GOT3 (cell line): Measurements from ENCODE around the gene CNTNAP2.

Experiments used
- DNase-seq: peaks from one replicate; lab custom pipeline; 2025; ENCODE audit warnings: mixed read lengths; lab: John Stamatoyannopoulos, UW

Gene CNTNAP2

DNA sequence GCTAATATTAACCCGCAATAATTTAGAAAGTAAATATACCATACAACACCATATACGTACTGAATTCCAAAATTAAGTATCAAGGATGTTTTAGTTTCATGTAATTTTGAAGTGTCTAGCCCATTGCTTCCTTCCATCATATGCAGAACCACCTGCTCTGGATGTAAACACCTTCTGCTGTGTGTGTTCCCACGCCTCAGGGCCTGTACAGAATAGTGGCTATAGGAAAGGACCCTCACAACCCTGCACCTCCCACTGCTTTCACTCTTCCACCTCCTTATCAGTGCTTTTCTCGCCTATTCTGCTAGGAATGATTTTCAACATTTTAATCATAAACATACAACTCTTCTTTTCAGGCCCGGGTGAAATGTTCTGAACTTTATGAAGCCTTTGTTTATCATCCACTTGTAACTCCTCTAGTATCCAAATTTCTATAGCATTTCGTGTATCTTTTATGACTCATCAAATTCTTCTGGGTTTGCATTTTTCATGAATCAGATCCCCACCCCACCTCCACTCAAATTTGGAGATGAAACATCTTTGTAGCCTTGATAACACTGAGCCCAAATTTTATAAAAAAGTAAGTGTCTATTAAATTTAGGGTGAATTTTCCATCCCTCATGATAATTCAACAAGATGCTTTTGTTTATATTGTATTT lies 1367.2 kb downstream of the CNTNAP2 start:
- DNase-seq, result no peak

DNA sequence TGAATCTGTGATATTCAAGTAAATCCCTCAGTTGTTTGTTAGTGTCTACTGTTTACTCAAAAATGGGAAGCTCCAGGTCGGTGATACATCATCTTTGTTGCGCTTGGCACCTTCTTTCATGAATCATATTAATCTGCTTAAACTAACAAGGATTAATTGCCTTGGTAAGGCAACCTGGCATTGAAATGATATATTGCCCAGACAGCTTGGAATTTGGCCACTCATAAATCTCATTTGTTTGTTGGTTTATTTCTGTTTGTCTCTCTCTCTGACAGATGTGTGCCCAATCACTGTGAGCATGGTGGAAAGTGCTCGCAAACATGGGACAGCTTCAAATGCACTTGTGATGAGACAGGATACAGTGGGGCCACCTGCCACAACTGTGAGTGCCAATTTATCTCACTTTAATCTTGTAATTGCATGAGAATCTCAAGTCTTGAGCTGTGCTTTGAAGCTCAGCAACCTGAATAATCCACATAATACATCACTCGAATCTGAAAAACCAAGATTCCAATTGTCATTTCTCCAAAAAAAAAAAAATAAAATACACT lies 1369.1 kb downstream of the CNTNAP2 start:
- DNase-seq, result no peak

DNA sequence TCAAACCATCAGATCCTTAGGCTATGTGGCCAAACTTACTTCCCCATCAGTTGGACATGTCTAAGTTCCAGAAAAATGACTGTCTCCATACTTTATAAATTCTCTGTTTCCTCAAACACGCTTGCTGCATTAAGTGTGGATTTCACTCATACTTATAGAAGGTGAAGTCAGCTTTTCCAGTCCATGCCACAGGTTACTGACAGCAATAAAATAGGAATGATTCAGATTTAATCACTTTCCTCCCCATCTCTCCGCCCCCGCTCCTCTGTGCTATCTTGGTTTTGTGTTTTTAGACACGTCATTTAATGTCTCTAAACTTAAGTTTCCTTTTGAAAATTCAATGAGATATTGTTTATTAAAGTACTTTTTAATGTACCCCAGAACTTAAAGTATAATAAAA lies 1376.0 kb downstream of the CNTNAP2 start:
- DNase-seq, result no peak

DNA sequence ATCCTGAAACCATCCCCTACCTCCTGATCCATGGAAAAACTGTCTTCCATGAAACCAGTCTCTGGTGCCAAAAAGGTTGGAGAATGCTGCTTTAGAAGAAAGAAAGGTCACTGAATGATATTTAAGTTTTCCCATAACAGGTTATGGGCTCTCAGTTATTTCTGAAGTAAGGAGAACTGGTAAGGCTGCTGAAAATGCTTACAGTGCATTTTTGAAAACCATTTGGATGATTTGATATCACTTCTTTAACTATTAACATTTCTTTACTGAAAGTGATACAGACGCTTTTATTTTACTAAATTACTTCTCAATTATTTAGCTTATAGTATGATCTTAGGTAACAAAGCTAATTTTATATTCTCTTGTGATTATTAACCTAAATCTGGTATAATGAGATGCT lies 1379.6 kb downstream of the CNTNAP2 start:
- DNase-seq, result no peak

DNA sequence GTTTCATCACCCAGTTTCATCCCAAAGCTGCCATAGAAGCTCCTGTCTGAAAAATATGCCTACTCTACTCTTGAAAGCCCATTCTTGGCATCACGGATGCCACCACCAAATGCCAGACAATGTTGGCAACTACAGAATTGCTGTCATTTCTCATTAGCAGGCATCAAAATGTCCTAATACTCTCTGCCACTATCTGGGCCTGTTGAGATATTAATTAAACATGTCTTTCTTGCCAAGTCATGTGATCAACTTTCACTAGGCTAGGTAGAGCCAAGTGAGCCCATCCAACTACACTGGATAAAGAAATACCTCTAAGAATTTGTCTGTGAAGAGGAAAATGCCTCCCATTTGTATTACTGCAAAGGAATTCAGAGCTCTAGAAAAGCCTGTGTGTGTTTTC lies 1380.6 kb downstream of the CNTNAP2 start:
- DNase-seq, result no peak

DNA sequence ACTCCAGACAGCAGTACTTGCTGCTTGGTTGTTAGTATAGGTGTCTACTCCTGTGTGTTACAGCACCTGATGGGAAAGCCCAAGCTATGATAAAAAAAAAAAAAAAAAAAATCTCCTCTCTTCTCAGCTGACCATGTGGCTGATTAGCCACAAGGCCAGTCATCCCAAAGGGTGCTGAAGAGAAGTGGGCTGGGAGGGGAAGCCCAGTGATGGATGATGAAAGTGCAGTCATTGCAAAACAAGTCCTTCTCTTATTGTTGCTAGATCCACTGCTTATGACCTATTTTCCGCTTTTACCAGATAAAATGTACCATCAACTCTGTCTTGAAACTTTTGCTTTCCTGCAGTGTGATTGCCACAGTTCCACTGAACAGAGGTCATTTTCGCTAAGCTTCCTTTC lies 1381.5 kb downstream of the CNTNAP2 start:
- no peak for DNase-seq

DNA sequence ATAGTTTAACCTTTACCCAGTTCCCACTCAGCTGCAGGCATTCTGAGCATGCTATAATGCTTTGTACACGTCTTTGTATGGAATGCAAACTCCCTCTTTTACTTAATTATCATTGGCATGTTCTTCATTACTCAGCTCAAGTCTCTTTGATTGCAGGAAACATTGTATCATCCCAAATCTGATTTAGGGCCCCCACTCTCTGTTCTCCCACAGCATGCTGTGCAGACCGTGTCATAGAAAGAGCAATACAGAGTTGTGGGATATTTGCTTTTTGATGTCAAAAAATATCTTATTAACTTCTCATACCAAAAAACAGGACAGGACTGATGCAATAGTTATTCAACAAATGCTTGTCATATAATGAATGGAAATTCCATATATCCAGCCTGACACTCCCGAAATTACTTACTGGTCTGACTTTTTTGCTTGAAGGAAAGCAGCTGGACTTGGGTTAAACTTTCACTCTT lies 1392.5 kb downstream of the CNTNAP2 start:
- DNase-seq, result no peak

DNA sequence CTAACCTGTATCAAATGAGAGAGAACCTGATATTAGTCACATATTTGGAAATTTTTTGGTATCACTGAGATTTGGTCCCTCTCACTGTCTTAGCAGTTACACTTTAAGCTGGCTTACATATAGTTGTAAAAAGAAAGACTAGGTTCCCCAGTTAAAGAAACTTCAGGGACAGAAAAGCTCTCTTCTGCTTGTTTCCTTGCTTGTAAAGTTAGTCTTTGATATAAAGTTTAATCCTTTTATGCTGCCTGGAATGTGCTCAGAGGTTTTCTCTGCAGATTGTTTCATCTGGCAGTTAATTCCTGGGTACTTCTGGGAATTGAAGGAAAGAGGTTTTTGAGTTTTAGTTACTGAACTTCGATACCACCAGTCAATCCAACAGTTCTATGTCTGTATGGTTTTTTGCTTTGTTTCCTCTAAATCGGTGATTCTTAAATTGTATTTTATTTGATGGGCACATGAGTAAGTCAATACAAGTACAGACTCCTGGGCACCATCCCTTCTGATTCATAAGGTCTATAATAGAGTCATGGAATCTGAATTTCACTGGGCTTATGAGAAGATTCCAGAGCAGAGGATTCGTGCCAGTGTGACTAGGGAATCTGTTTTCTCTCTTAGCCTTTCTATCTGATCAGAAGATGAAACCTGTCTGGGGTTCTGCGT lies 1393.1 kb downstream of the CNTNAP2 start:
- no peak for DNase-seq

DNA sequence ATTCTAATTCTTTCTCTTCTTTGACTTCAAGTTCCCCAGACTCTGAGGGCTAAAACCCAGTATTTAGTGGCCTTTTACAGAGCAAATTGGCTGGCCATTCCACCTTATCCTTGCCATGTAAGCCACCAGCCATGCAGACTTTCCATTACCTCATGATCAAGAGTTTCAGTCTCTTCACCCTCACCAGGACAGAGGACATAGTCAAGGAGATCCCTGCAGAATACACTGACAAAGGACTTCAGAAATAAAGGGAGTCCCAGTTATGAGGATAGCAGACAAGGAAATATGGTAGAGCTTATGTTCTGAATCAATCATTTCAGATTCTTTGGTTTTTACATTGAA lies 1393.6 kb downstream of the CNTNAP2 start:
- no peak for DNase-seq

DNA sequence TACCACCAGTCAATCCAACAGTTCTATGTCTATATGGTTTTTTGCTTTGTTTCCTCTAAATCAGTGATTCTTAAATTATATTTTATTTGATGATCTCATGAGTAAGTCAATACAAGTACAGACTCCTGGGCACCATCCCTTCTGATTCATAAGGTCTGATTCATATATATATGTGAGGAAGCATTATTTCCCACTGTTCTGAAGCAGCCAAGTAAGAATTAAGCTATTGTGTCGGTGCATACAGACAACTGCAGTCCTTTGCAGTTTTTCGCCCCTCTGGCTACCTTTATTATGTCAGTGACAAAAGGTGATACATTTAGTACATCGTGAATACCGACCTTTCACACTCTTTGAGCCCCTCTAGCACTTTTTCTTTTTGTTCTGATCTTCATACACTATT lies 1394.3 kb downstream of the CNTNAP2 start:
- no peak for DNase-seq

DNA sequence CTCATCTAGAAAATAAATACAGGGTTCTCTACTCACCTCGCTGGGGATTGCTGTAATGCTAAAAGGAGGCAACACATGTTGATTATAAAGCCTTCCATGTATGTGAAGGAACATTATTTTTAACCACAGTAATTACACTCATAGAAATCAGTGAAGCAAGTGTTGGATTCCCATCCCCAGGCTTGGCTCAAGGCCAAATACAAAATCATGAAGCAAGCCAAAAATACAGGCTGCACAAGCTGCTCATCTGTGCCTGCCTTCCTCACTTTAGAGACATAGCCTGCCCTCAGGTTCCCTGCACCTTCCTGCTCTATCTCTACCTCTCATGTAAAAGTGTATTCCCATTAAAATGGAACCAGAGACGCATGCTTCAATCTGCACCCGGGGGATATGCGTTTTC lies 1396.8 kb downstream of the CNTNAP2 start:
- DNase-seq, result no peak

DNA sequence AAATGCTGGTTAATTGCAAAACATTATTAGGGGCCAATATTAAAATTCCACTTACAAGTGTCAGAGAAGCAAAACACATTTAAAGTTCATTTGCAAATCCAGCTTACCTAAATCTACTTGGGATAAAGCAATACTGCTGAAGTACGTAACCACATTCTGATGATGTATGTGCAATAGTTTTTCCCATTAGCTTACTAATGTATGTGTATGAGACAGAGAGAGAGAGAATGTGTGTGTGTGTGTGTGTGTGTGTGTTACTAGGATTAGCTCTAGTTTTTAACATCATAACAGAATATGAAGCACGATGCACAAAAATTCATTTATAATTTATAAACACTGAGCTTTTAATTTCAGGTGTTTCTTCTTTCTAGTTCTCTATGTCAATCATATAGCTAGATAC lies 1399.8 kb downstream of the CNTNAP2 start:
- DNase-seq, result no peak

DNA sequence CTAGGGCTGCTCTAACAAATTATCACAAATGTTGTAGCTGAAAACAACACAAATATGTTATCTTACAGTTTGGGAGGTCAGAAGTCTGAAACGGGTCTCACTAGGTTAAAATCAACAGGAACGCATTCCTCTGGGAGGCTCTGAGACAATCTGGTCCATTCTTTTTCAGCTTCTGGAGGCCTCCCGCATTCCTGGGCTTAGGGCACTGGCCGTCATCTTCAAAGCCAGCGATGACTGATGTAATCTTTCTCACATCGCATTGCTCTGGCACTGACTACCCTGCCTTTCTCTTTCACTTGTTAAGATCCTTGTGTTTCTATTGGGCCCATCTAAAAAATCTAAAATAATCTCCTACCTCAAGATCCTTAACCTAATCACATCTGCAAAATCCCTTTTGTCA lies 1402.5 kb downstream of the CNTNAP2 start:
- DNase-seq, result no peak

DNA sequence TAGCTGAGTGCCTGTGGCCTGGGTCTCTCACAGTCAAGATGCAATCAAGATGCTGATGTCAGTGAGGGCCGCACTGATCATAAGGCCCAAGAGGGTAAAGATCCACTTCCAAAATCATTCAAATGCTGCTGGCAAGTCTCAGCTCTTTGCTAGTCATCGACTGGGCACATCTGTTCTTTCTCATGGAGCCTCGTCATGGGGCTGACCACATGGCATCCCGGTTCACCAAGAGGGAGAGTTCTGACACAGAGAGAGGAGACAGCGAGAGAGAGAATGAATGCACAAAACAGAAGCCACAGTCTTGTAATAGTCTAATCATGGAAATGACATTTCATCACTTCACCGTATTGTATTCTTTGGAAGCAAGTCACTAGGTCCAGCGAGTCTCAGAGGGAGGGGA lies 1406.5 kb downstream of the CNTNAP2 start:
- no peak for DNase-seq

DNA sequence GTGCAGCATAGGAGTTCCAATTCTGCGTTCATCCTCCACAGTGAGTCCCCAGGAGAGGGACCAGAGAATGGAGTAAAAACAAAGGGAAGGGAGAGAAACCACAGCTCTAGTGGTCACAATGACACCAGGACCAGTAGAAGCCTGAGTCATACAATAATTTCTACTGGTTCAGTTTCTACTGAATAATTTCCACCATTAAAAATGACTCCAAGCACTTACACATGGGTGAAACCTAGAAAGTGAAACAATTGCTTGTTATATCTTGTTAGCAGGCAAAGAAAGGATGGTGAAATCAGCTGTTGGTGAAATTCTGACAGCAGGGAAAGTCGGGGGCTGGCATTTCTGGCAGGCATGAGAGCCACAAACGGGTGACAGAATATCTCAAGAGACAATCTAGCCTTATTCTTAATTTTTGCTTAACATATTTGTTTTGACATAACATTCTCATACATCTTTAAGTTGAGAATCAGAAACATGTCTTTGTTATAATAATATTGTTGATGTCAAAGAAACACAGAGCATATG lies 1408.2 kb downstream of the CNTNAP2 start:
- DNase-seq, result no peak

DNA sequence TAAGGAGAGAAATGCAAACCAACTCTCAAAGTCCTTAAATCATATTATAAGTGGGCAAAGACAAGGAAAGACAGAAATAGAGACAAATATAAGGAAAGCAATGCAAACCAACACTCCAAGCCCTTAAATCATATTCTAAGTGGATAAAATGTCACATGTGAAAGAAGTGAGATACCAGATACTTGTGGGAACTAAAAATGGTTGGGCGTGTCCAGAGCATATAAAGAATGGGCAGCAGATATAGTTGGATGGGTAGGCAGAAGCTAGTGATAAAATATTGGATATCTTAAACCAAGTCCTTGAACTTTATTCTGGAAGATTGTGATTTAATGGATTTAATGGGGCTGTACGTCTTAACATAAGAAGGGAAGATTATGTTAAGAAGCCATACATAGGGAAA lies 1408.7 kb downstream of the CNTNAP2 start:
- no peak for DNase-seq

DNA sequence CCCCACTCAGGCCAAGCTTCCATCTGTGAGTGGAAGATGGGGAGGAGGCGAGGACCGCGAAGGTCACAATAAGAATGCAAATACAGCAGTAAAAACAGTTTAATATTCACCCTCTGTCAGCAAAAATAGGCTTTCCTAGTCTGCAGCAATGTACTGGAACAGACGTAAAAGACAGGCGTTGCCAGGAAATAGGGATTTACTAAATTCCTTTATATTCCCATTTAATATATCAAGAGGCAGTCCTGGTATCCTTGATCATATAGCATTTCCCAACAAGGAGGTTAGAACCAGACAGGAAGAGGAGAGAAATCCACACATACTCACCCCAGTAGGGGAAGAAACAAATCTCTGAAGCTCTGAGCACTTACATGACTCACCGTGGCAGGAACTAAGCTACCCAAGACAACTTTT lies 1419.1 kb downstream of the CNTNAP2 start:
- DNase-seq, result no peak

DNA sequence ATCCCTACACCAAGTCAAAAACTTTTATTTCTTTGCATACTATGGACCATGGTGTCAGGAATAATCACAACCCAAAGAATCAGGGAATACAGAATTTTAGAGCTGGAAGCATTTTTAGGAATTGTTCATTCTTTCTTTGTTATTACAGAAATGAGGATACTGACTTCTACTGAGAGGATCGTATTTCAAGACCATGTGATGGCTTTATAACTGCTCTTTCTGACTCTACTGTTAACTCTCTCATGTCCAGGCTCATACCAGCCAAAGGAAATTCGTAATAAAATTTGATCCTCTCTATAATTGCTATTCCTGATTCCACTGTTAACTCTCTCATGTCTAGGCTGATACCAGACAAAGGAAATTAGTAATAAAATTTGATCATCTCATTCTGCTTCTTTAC lies 1423.1 kb downstream of the CNTNAP2 start:
- no peak for DNase-seq

DNA sequence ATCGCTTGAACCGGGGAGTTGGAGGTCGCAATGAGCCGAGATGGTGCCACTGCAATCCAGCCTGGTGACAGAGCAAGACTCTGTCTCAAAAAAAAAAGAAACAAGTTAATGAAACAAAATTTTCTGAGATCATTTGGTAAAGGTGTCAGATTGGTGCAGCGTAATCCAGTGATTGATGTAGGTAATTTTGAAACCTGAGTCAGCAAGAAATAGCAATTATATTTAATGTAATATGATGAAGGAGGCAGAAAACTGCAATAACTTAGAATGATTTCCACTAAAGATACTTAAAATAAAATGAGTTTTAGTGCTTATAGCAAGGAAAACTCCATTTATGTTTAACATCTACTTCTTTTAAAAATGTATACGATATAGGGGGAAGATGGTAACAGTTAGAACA lies 1424.1 kb downstream of the CNTNAP2 start:
- no peak for DNase-seq

DNA sequence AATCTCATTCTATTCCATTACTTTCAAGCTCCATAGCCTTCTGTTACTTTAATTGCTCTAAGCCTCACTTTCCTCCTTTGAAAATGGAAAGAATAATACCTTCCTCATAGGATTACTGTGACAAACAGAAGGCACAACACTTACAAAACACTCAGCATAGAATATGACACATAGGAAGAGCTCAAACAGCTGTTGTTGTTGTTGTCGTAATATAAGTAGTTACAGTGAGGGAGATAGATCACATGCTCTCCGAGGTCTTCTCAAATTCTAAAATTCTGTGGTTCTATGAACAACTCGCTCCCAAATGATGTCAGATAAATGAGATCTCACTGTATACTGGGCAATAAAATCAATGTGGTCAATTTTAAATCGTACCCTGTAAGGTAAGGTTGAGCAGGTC lies 1424.7 kb downstream of the CNTNAP2 start:
- no peak for DNase-seq

DNA sequence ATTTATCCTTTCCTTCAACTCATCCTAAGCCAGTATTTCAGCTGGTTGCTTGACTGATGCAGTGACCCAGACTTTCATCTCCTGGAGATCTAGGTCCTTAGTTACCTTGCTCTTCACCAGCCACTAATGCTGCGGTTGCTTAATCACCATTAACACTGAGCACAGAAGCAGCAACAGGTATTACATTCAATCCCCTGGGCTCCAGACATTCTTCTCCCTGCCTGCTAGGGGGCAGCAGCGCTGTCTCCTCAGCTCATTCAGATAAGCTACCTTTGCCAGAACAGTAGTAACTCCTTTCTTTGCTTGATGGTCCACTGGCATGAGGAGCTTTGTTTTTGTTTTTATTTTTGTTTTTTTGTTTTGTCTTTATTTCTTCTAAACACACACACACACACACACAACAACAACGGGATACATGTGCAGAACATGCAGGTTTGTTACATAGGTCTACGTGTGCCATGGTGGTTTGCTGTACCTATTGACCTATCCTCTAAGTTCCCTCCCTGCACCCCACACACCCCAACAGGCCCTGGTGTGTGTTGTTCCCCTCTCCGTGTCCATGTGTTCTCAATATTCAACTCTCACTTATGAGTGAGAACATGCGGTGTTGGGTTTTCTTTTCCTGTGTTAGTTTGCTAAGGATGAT lies 1430.8 kb downstream of the CNTNAP2 start:
- DNase-seq, result no peak

DNA sequence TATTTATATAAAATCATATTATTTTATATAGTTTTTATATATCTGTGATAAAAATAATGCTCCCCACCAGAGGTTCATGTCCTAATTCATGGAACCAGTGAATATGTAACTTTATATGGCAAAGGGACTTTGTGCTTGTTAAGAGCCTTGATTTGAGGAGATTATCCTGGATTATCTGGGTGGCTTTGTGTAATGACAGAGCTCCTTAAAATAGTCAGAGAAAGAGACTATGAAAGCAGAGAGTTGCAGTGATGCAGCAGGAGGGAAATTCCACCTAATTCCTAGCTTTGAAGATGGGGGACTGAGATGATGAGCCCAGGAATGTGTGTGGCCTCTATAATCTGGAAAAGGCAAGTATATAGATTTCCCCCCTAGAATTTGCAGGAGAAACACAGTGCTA lies 1439.7 kb downstream of the CNTNAP2 start:
- DNase-seq, result no peak

DNA sequence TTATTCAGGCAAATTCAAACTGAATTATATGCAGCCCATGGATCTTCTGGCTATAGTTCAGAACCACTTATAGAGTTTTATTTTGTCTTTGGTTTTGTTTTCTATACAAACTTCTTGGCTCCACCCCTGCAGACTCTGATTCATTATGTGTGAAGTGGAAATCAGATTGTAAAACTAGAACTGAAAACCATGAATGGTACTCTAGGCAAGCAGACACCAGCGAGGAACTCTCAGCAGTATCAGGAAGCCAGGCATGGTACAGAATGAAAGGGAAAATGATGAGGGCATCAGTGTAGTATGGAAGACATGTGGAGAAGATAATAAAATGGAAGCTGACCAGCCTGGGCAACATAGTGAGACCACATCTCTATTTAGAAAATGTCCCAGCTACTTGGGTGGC lies 1447.1 kb downstream of the CNTNAP2 start:
- no peak for DNase-seq
